Upper lobe of left lung (tissue), 4 donors: ENCODE measurements around the gene FGF5.

ENCODE experiments used
- CTCF ChIP-seq, 6 experiments: fragments of 450-650 bp in 4 of 6; fragments of 200-600 bp in 2 of 6; sonication (generic) in 2 of 6; IDR thresholded peaks; one replicate each; pipeline ENCODE4 v1.5.1; 2016 to 2019; ENCODE audit warnings: antibody characterized with exemption in 6 of 6
- POLR2A ChIP-seq, 4 donors: fragments of 450-650 bp; IDR thresholded peaks; one replicate each; pipeline ENCODE4 v1.5.1; 2016 to 2017; ENCODE audit warnings: antibody characterized with exemption in 4 of 4, mild to moderate bottlenecking in 2 of 4

GRCh38 chr4:80335554-80336358 is 69.3 kb downstream of the FGF5 start, which contains the start of gene CFAP299:
- TF ChIP-seq CTCF (IDR thresholded peaks at IDR 0.05): peak in 5 of 6 experiments; percentile 11 to 70 (median 40)
- TF ChIP-seq POLR2A (IDR thresholded peaks at IDR 0.05): peak in 1 of 4 donors; percentile 22
